ENCODE results near the gene CLDN22. TPM values are rescaled to one million over a fixed set of nuclear protein-coding genes. Genes with fewer than 3 reads are reported as not detected.

CLDN22 gene
- total RNA-seq, 6 donors from 2014 or later, result 1.8 TPM; not detected in 5

GRCh38 chr4:183321079-183321478 lies 1.0 kb upstream of the CLDN22 start:
- Histone ChIP-seq H3K9me3 (no peaks in the 10 kb centered on the region), H3K27me3 (no peaks in the 10 kb centered on the region), H3K4me1 (peaks cover 0 to 4% (median 0%) of the 10 kb centered on the region in 4 donors), H3K27ac (no peak overlapping the region), H3K4me3 (no peak overlapping the region), H3K36me3 (peaks cover 0 to 8% (median 0%) of the 10 kb centered on the region in 4 donors)
- TF ChIP-seq EP300 (IDR thresholded peaks at IDR 0.05) (no peak), POLR2AphosphoS5 (IDR thresholded peaks at IDR 0.05) (no peak)
- DNase-seq (no peak), ATAC-seq (ENCODE audit: low FRiP score in 2 of 2) (no peak)
- WGBS, 2 donors, result 49 to 60% methylated on average over 2 of the region's 2 CpGs

- Histone ChIP-seq H3K4me3 (no peak overlapping the region), H3K27me3 (no peaks in the 10 kb centered on the region), H3K4me1 (peaks cover 0 to 4% (median 0%) of the 10 kb centered on the region in 4 donors), H3K27ac (no peak overlapping the region), H3K9me3 (no peaks in the 10 kb centered on the region), H3K36me3 (peaks cover 0 to 32% (median 12%) of the 10 kb centered on the region in 4 donors)
- ATAC-seq (ENCODE audit: low FRiP score in 2 of 2) (no peak), DNase-seq (peak in 1 of 2 donors; percentile 40)
- TF ChIP-seq POLR2AphosphoS5 (IDR thresholded peaks at IDR 0.05), result no peak
- TF ChIP-seq POLR2A (IDR thresholded peaks at IDR 0.05), result no peak
- no peak for TF ChIP-seq EP300 (IDR thresholded peaks at IDR 0.05)
- TF ChIP-seq, protein P1, sequence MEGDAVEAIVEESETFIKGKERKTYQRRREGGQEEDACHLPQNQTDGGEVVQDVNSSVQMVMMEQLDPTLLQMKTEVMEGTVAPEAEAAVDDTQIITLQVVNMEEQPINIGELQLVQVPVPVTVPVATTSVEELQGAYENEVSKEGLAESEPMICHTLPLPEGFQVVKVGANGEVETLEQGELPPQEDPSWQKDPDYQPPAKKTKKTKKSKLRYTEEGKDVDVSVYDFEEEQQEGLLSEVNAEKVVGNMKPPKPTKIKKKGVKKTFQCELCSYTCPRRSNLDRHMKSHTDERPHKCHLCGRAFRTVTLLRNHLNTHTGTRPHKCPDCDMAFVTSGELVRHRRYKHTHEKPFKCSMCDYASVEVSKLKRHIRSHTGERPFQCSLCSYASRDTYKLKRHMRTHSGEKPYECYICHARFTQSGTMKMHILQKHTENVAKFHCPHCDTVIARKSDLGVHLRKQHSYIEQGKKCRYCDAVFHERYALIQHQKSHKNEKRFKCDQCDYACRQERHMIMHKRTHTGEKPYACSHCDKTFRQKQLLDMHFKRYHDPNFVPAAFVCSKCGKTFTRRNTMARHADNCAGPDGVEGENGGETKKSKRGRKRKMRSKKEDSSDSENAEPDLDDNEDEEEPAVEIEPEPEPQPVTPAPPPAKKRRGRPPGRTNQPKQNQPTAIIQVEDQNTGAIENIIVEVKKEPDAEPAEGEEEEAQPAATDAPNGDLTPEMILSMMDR (IDR thresholded peaks at IDR 0.05), result no peak
- 82 to 84% methylated on average over 10 of the region's 10 CpGs for WGBS, 2 donors
These were observed 1.4 kb downstream of the CLDN22 start for GRCh38 chr4:183318656-183319055.

DNA sequence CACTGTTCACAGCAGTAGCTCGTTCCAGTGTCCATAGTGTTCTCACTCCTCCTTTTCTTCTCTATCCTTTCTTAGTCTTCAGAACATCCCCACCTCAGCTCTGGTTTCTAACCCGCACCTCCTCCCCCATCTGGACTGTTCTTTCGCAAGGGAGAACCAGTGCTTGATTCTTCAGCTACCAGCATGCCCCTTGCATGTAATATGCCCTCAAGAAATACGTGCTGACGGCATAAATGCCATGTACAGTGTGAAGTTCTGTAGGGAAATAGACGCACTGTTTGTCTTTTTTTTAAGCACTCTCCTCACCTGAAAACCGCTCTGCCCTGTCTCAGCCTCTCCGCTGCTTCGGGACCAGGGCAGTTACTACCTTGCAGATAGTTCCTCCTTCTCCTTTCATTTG lies 5.3 kb downstream of the CLDN22 start:
- no peak overlapping the region for H3K4me3 ChIP-seq
- WGBS, 2 donors, result 92 to 93% methylated on average over 9 of the region's 9 CpGs
- H3K27me3 ChIP-seq, result no peaks in the 10 kb centered on the region
- no peaks in the 10 kb centered on the region for H3K4me1 ChIP-seq
- no peak overlapping the region for H3K27ac ChIP-seq
- peaks cover 9 to 52% (median 27%) of the 10 kb centered on the region in 4 donors for H3K36me3 ChIP-seq
- H3K9me3 ChIP-seq, result no peaks in the 10 kb centered on the region
- DNase-seq (no peak), ATAC-seq (ENCODE audit: low FRiP score in 2 of 2) (no peak)
- TF ChIP-seq, protein P1 (IDR thresholded peaks at IDR 0.05), result no peak
- TF ChIP-seq EP300 (IDR thresholded peaks at IDR 0.05) (no peak), POLR2AphosphoS5 (IDR thresholded peaks at IDR 0.05) (no peak), POLR2A (IDR thresholded peaks at IDR 0.05) (no peak)

DNA sequence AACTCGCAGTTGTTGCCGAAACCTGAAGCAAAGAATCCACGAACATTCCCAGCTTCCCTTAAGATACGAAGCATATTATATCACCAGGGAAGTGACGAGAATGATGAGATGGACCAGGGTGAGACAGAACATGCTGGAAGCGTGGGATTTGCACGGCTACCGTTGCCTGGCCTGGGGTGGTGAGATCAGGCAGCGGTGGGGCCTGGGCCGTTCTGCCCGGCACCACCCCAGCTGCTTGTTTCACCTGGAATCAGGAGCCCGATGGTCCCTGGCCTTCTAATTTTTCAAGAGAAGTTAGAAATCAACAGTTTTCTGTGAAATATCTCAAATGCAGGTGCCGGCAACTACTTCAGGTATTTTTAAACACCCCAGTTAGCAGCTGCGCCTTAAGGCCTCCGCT lies 5.7 kb downstream of the CLDN22 start:
- ATAC-seq (ENCODE audit: low FRiP score in 2 of 2) (no peak), DNase-seq (peak in 1 of 2 donors; percentile 16)
- 93 to 97% methylated on average over 15 of the region's 15 CpGs for WGBS, 2 donors
- TF ChIP-seq POLR2AphosphoS5 (IDR thresholded peaks at IDR 0.05), result no peak
- TF ChIP-seq, protein P1 (IDR thresholded peaks at IDR 0.05), result no peak
- TF ChIP-seq EP300 (IDR thresholded peaks at IDR 0.05), result no peak
- TF ChIP-seq POLR2A (IDR thresholded peaks at IDR 0.05), result no peak
- no peaks in the 10 kb centered on the region for H3K9me3 ChIP-seq
- no peaks in the 10 kb centered on the region for H3K4me1 ChIP-seq
- peaks cover 9 to 52% (median 27%) of the 10 kb centered on the region in 4 donors for H3K36me3 ChIP-seq
- H3K27ac ChIP-seq, result no peak overlapping the region
- H3K4me3 ChIP-seq, result no peak overlapping the region
- no peaks in the 10 kb centered on the region for H3K27me3 ChIP-seq

DNA sequence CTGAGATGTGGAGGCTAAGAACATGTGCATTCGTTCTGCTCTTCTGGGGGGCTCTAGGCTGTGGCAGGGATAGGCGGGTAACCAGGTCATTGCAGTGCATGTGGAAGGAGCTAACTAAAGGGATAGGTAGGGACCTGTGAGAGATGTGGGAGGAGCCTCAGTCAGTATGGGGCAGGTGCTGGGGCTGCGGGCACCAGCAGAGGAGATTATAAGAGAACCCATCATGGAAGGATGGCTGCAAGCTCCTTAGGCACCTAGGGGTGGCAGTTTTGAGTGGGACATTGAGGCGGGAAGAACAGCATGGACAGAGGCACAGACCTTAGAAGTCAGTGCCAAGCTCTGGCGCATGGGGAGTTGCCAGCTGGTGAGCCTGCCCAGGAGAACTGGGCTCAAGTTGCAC lies 7.2 kb downstream of the CLDN22 start:
- no peak overlapping the region for H3K4me3 ChIP-seq
- WGBS, 2 donors, result 90 to 98% methylated on average over 5 of the region's 5 CpGs
- no peak for ATAC-seq (ENCODE audit: low FRiP score in 2 of 2)
- H3K9me3 ChIP-seq, result no peaks in the 10 kb centered on the region
- no peaks in the 10 kb centered on the region for H3K27me3 ChIP-seq
- no peak overlapping the region for H3K27ac ChIP-seq
- H3K4me1 ChIP-seq, result no peaks in the 10 kb centered on the region
- no peak for TF ChIP-seq POLR2AphosphoS5 (IDR thresholded peaks at IDR 0.05)
- no peak for TF ChIP-seq POLR2A (IDR thresholded peaks at IDR 0.05)
- TF ChIP-seq EP300 (IDR thresholded peaks at IDR 0.05), result no peak
- TF ChIP-seq, protein P1 (IDR thresholded peaks at IDR 0.05), result no peak
- no peak for DNase-seq
- H3K36me3 ChIP-seq, result peaks cover 9 to 48% (median 27%) of the 10 kb centered on the region in 4 donors

Data from upper lobe of left lung (tissue), 6 donors.